Measurements from ENCODE around the gene DPM1. TPM values are rescaled to one million over a fixed set of nuclear protein-coding genes. Genes with fewer than 3 reads are reported as not detected.

Gene DPM1
- polyA plus RNA-seq, 4 donors, result 62.8 to 74.5 (median 70.1) TPM

GRCh38 chr20:50931306-50932015 is 26.9 kb downstream of the DPM1 start, which contains the start of gene ADNP:
Gene ADNP (minus strand): TSS chr20:50931437. CDS start chr20:50903996, 27,441 bp downstream.
- peak; percentile 90 to 91 (median 91) for DNase-seq (ENCODE audit: low read depth in 4 of 4, low spot score in 3 of 4)

DNA sequence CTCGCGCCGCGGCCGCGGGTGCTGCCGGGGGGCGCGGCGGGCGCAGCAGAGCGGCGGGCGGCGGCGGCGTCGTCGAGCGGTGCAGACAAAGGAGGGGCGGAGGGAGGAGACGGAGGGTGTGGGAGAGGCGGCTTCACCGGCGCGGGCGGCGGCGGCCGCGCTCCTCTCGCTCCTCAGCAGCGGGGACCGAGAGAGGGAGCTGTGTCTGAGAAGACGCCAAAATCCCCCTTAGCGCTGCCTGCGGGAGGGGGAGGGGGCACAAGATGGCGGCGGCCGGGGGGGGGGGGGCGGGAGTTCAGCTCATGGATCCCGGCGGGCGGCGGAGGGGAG is 27.4 kb downstream of the DPM1 start:
- DNase-seq (ENCODE audit: low read depth in 4 of 4, low spot score in 3 of 4), result no peak

DNA sequence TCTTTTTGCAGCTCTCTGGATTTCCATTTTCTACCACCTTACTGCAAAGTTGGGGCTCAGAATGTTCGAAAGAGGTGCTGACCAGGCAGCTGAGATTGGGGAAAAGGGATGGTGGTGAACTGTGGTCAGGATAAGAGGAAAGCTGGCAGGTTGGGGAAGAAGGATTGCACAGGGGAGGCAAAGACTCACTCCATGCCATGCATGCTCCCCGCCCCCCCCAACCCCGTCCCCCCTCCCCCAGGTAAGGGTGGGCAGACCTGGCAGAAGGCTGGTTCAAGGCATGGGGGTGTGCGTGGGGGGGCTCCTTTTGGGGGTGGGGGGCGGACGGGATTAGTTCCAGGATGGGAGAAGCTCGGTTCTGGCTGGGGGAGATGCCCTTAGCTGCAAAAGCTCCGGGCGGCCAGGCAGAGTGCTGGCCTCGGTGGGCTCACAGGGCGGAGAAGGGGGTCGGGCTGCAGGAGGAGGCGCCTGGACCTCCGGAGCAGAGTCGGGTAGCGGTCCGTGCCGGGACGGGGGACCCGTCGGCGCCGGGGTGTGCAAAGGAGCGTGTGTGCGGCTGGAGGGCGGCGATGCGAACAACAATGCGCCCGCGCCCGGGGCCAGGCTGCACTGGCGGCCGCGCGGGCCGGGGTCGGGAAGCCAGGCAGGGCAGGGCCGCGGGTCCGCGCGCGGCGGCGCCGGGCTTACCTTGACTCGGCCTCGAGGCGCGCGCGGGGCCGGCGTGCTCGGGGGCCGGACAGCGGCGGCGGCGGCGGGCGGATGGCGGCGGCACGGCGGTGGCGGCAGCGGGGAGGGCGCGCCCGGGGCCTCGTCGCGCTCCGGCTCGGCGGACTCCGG is 28.0 kb downstream of the DPM1 start:
- peak in 1 of 4 donors; percentile 10 for DNase-seq (ENCODE audit: low read depth in 4 of 4, low spot score in 3 of 4)

DNA sequence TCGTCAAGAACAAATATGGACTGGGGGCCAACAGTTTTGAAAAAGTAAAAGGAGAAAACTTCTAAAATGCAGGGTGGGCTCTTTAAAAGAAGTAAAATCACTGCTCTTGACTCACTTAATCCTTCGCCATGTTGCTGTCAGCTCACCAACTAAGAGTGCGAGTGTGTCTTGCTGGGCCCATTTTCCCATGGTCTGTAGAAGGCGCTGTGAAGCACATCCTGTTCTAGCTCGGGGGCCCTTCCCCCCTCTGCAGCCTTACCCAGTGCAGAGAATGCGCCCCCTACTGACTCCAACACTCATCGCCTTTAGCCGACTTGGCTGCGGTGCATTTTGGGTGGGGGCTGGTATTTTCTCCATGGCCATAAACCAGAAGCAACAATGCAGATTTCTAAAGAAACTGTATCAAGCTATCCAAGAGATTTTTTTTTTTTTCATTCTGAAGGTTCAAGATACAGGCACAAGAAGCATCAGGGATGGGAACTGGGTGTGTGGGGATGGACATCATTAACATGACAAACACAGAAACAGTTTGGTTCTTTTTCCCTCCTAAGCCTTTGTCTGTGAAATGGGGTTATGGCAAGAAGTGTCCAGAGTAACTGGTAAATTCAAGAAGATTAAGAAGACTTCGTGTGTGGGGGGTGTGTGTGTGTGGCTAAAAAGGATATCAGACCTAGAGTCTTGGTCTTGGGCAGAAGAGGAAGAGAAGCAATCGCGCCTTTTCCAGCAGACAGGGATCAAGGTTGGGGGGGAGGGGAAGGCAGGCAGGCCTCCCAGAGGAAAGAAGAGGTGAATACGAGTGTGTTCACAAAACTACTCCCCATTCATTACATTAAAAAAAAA is 28.8 kb downstream of the DPM1 start:
- DNase-seq (ENCODE audit: low read depth in 4 of 4, low spot score in 3 of 4), result peak; percentile 84 to 93 (median 91)

DNA sequence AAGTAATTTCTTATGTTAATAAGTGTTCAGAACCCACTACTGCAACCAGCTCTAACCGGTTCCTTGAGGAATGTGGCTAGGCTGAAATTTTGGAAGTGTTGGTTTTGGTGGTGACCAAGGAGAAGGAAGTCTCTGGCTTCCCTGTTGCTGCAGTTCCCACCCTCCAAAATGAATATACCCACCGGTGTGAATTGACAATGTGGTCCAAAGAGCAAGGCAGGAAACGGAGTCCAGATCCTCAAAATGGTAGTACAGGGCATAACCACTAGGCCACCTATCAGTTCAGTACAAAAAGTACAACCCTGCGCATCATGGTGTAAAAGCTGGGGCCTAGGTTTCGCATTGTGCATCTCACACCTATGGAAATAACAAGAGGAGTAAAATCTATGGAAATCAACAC is 29.9 kb downstream of the DPM1 start:
- no peak for DNase-seq (ENCODE audit: low read depth in 4 of 4, low spot score in 3 of 4)

DNA sequence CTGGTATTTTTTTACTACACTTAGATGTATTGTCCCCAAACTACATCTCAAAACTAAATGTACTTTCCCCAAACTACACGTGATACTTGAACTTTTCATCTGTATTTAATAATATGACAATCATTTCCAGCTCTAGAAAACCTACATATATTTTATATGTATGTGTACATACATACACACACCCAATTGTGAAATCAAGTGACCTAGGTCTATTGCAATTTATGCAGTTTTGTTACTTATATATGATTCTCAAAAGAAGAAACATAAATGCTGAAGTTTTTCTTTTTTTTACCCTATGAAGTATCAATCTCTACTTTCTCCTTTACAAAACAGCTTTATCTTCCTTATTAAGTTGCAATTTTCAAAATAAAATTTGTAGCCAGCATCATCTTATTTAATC is 31.8 kb downstream of the DPM1 start:
- no peak for DNase-seq (ENCODE audit: low read depth in 4 of 4, low spot score in 3 of 4)

DNA sequence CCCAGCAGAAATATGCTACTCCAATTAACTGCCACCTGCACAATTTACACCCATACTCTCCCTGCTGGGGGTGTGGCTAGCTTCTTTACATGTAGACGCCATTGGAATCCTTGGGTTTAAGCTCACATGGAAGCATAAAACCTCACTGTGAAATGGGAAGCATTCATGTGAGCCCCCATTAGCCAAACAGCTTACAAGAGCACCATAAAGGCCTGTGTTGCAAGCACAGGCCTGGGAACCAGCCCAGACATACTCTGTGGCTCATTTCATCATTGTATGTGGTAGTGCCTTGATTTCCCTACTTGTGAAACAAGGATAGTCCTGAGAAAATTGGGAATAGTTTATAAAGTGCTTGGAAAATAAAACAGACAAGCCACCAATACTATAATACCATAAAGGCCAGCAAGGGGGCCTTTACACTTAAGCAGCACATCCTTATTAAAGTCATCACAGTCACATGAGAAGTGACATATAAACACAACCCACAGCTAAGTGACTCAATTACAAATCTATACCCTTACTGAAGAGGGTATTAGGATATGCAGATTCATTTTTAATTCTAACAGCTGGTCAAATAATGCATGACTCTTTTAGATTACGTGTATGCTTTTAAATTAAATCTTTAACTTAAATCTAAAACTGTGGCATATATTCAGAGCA is 33.9 kb downstream of the DPM1 start:
- DNase-seq (ENCODE audit: low read depth in 4 of 4, low spot score in 3 of 4), result no peak

- no peak for DNase-seq (ENCODE audit: low read depth in 4 of 4, low spot score in 3 of 4)
Observed at GRCh38 chr20:50921803-50922501, 36.4 kb downstream of the DPM1 start.

DNA sequence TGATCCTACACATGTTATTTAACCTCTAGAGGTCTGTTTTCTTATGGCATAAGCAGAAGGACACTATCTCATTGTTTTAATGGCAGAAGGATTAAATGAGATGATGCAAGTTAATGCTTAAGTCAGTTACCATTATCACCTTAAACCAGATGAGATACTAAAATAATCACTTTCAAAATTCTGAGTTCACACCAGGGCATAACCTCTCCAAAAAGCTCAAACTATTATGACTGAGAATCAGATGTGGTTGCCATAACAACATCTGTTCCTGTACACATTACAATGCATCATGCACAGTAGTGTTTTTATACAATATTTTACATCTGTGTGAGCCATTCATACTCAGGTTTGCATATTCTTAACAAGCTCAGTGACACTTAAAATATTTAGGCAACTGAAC is 37.3 kb downstream of the DPM1 start:
- DNase-seq (ENCODE audit: low read depth in 4 of 4, low spot score in 3 of 4), result no peak

DNA sequence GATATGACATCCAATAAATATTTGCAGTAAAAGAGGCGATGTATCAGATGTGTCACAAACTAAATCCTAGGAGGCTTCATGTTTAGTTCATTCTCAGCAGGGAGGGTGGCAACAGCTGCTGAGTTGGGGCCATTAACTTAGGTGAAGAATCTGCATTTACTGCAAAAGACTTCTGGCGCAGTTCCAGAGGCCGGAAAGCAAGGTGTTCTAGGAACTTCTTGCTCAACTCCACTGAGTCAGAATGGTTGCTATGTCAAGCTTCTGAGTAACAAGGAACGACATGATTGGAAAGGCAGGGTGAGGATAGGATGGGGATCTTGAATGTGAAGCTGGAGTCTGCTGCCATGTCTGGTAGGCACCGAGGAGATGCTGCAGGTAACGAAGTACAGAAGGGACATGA is 38.8 kb downstream of the DPM1 start:
- no peak for DNase-seq (ENCODE audit: low read depth in 4 of 4, low spot score in 3 of 4)

DNA sequence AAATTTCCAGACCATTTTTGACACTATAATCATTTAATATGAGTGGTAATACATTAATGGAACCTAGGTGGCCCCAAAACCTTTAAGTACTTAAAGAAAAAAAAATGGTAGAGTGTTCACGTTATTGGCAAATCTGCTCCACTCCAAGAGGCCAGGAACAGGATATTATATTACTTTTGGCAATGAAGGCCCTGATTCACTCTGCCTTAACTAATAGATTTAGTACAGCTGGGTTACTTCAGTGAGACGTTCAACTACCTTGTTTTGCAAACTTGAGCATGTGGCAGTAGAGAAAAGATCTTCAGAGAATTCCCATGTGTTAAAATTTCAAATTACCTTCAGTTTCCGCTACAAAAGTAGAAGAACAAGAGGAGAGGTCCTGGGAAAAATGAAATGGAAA is 39.9 kb downstream of the DPM1 start:
- no peak for DNase-seq (ENCODE audit: low read depth in 4 of 4, low spot score in 3 of 4)

GRCh38 chr20:50916934-50917333 is 41.4 kb downstream of the DPM1 start:
- no peak for DNase-seq (ENCODE audit: low read depth in 4 of 4, low spot score in 3 of 4)

DNA sequence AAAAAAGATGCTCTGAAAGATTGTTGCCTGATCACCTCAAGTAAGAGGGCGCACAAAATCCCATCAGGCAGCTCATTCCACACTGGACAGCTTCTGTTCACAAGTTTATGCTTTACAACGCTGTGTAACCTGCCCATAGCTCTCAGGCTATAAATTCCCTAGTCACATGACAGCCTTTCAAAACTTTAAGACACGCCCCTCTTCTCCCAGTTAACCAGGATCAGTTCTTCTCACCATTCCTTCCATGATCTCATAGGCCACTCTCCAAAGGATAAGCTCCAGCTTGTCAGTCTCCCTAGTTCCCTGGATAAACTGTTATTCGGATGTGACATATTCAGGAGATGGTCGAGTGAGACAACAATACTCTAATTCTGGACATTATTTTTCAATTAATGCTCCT is 42.1 kb downstream of the DPM1 start:
- no peak for DNase-seq (ENCODE audit: low read depth in 4 of 4, low spot score in 3 of 4)

GRCh38 chr20:50915424-50915823 is 42.9 kb downstream of the DPM1 start:
- no peak for DNase-seq (ENCODE audit: low read depth in 4 of 4, low spot score in 3 of 4)

GRCh38 chr20:50913690-50914375 is 44.5 kb downstream of the DPM1 start:
- DNase-seq (ENCODE audit: low read depth in 4 of 4, low spot score in 3 of 4), result no peak

- no peak for DNase-seq (ENCODE audit: low read depth in 4 of 4, low spot score in 3 of 4)
Observed at GRCh38 chr20:50911716-50912115, 46.6 kb downstream of the DPM1 start.

DNA sequence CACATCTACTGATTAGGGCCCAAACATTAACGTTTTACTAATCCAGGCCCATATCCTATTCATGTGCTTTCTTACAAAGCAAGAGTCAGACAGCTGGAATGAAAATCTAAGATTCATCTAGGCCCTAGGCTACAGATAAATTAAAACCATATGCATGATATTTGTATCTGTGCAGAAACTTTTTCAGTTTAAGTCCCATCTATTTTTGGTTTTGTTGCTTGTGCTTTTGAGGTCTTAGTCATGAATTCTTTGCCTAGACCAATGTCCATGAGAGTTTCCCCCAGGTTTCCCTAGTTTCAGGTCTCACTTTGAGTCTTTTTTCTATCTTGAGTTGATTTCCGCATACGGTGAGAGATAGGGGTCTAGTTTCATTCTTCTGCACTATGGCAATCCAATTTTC is 47.3 kb downstream of the DPM1 start:
- DNase-seq (ENCODE audit: low read depth in 4 of 4, low spot score in 3 of 4), result no peak

- no peak for DNase-seq (ENCODE audit: low read depth in 4 of 4, low spot score in 3 of 4)
Observed at GRCh38 chr20:50909413-50909812, 48.9 kb downstream of the DPM1 start.

DNA sequence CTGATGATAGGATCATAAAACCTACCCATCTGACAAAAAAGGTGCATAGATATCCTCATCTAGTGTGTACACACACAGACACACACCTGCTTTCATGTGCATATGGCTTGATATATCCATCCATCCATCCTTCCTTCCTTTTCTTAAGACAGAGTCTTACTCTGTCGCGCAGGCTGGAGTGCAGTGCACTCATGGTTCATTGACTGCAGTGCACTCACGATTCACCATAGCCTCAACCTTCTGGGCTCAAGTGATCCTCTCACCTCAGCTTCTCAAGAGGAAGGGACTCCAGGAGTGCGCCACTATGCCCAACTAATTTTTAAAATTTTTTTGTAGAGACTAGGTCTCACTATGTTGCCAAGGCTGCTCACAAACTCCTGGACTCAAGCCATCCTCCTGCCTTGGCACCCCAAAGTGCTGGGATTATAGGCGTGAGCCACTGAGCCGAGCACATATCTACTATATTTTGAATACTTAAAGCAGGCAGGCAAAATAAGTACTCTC is 54.2 kb downstream of the DPM1 start:
- no peak for DNase-seq (ENCODE audit: low read depth in 4 of 4, low spot score in 3 of 4)

Data from right renal pelvis (tissue), 4 donors.